Adrenal gland (tissue), 5 donors: ENCODE data around the gene FMN1.

ENCODE experiments used
- CTCF ChIP-seq, 6 experiments: fragments of 450-650 bp in 4 of 6; fragments of 200-600 bp in 2 of 6; sonication (generic) in 1 of 6; IDR thresholded peaks; 1 replicate in 5 of 6; 2 replicates in 1 of 6; pipeline versions ENCODE4 v1.5.1 to v1.8.0; 2016 to 2021; ENCODE audit warnings: antibody characterized with exemption in 6 of 6, mild to moderate bottlenecking in 2 of 6, moderate library complexity in 1 of 6
- POLR2A ChIP-seq, 2 donors: fragments of 450-650 bp; IDR thresholded peaks; one replicate each; pipeline ENCODE4 v1.6.1; 2017; ENCODE audit warnings: antibody characterized with exemption in 2 of 2, mild to moderate bottlenecking in 2 of 2, moderate library complexity in 1 of 2
- donor health status: DM: no; HTN: no; CAD: no.

GRCh38 chr15:33131552-33132232, 62.8 kb downstream of the FMN1 start:
- TF ChIP-seq CTCF (IDR thresholded peaks at IDR 0.05) (no peak), POLR2A (IDR thresholded peaks at IDR 0.05) (no peak)
